Measurements from ENCODE around the gene SLIT1.

SLIT1 gene

DNA sequence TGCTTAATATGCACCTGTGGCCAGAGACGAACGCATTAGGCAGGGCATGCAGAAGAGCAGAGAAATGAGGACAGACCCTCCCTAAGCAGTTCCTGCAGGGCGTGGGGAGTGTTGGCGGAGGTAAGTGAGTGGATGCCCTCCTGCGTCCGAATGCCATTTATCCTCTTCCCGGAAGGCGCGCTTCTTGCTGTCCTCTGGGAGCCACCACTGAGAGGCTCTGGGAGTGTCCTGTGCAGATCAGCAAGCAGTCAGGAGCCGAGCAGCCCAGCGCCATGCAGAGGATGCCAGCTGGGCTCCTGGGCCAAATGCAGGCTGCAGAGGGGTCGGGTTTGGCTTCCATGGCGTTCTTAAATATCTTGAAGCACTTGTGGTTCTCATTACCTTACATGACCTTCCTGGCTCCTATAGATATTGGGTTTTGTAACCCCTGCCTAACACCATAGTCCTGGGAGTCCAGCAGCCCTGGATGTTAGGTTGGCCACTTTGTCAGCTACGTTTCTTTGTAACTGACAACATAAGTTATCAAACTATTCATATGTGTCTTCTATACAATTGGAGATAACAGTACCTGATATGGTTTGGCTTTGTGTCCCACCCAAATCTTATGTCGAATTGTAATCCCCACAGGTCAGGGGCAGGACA is 30.0 kb upstream of the SLIT1 start:
- WGBS: 81% methylated on average over 14 of the region's 15 CpGs
- Histone ChIP-seq H4K8ac (ENCODE audit: low read length) (no peak overlapping the region), H3K4me3 (ENCODE audit: insufficient read depth in 1 of 2, low read depth in 1 of 2, low read length in 2 of 2) (no peak overlapping the region), H2AK5ac (ENCODE audit: low read length, severe bottlenecking) (no peak overlapping the region), H2AFZ (ENCODE audit: low read depth, low read length) (no peak overlapping the region), H2BK5ac (ENCODE audit: low read depth, low read length, poor library complexity, severe bottlenecking) (no peak overlapping the region), H3K36me3 (ENCODE audit: control insufficient read depth in 1 of 2, insufficient read depth in 2 of 2, low read depth in 1 of 2, low read length in 2 of 2) (no peaks in the 10 kb centered on the region), H2BK12ac (ENCODE audit: low read length in 2 of 2) (no peak overlapping the region), H3K27me3 (ENCODE audit: control insufficient read depth in 1 of 2, insufficient read depth in 1 of 2, low read length in 2 of 2) (no peaks in the 10 kb centered on the region), H3K4me2 (ENCODE audit: low read length, poor library complexity, severe bottlenecking) (no peak overlapping the region), H3K23ac (ENCODE audit: low read length in 2 of 2) (no peak overlapping the region), H2BK120ac (ENCODE audit: low read depth, low read length) (no peak overlapping the region), H3K18ac (ENCODE audit: low read depth in 1 of 2, low read length in 2 of 2) (no peak overlapping the region), H3K9me3 (ENCODE audit: control insufficient read depth, low read length) (no peaks in the 10 kb centered on the region), H3K14ac (ENCODE audit: low read length in 2 of 2) (no peak overlapping the region), H4K91ac (ENCODE audit: low read length) (no peak overlapping the region), H3K4me1 (ENCODE audit: control insufficient read depth, insufficient read depth, low read depth, low read length) (peaks cover 5% of the 10 kb centered on the region), H3K4ac (ENCODE audit: low read depth in 1 of 2, low read length in 2 of 2) (no peak overlapping the region), H2BK15ac (ENCODE audit: low read depth, poor library complexity, severe bottlenecking) (no peak overlapping the region), H3K79me1 (replicated peaks; ENCODE audit: low read length, poor library complexity, severe bottlenecking) (no peaks in the 10 kb centered on the region), H3K9ac (ENCODE audit: low read length) (no peak overlapping the region), H3K27ac (ENCODE audit: low read length, poor library complexity, severe bottlenecking) (no peak overlapping the region)
- no peak for DNase-seq

DNA sequence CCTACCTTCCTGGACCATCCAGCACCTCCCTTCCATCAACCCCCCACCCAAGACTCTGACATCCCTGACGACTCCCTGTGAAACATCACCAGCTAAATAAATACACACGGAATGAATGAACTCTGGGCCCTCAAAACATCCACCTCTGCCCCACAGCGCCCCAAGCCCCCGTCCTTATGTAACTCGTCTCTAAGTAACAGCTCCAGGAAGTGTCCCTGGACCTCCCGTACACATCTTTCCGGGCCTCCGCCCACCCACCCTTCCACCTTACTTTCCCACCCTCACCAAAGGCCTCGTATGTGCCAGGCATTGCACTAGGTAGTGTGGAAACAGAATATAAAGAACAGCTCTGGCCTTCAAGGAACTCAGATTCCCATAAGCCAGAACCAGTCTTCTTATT is 27.7 kb upstream of the SLIT1 start:
- Histone ChIP-seq H3K9ac (ENCODE audit: low read length) (no peak overlapping the region), H3K9me3 (ENCODE audit: control insufficient read depth, low read length) (no peaks in the 10 kb centered on the region), H3K4me3 (ENCODE audit: insufficient read depth in 1 of 2, low read depth in 1 of 2, low read length in 2 of 2) (no peak overlapping the region), H2BK12ac (ENCODE audit: low read length in 2 of 2) (no peak overlapping the region), H3K27ac (ENCODE audit: low read length, poor library complexity, severe bottlenecking) (no peak overlapping the region), H2AK5ac (ENCODE audit: low read length, severe bottlenecking) (no peak overlapping the region), H3K27me3 (ENCODE audit: control insufficient read depth in 1 of 2, insufficient read depth in 1 of 2, low read length in 2 of 2) (peaks cover 3% of the 10 kb centered on the region in 2 experiments), H3K4me1 (ENCODE audit: control insufficient read depth, insufficient read depth, low read depth, low read length) (peaks cover 3% of the 10 kb centered on the region), H3K36me3 (ENCODE audit: control insufficient read depth in 1 of 2, insufficient read depth in 2 of 2, low read depth in 1 of 2, low read length in 2 of 2) (no peaks in the 10 kb centered on the region), H3K79me1 (replicated peaks; ENCODE audit: low read length, poor library complexity, severe bottlenecking) (no peaks in the 10 kb centered on the region), H4K91ac (ENCODE audit: low read length) (no peak overlapping the region), H3K14ac (ENCODE audit: low read length in 2 of 2) (no peak overlapping the region), H2BK120ac (ENCODE audit: low read depth, low read length) (no peak overlapping the region), H3K4me2 (ENCODE audit: low read length, poor library complexity, severe bottlenecking) (no peak overlapping the region), H3K23ac (ENCODE audit: low read length in 2 of 2) (no peak overlapping the region), H2BK5ac (ENCODE audit: low read depth, low read length, poor library complexity, severe bottlenecking) (no peak overlapping the region), H2AFZ (ENCODE audit: low read depth, low read length) (no peak overlapping the region), H3K18ac (ENCODE audit: low read depth in 1 of 2, low read length in 2 of 2) (no peak overlapping the region), H4K8ac (ENCODE audit: low read length) (no peak overlapping the region), H2BK15ac (ENCODE audit: low read depth, poor library complexity, severe bottlenecking) (no peak overlapping the region), H3K4ac (ENCODE audit: low read depth in 1 of 2, low read length in 2 of 2) (no peak overlapping the region)
- 86% methylated on average over 9 of the region's 9 CpGs for WGBS
- no peak for DNase-seq

DNA sequence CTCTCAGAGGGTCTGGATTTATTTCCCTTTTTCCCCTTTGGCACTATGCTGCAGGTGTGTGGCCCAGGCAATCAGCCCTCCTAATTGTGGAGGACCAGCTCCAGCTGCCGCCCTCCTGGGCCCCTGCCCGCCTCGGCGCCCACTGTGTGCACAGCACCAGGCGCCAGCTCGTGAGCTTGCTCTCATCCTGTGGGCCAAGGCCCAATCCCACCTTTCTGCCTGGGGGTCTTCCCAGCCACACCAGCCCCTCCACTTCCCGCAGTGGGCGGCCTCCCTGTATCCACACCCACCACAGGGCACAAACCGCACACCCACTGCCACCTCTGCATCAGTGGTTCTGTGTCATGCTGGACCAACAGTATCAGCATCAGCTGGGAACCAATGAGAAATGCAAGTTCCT is 25.5 kb upstream of the SLIT1 start:
- Histone ChIP-seq H2BK12ac (ENCODE audit: low read length in 2 of 2) (no peak overlapping the region), H2AK5ac (ENCODE audit: low read length, severe bottlenecking) (no peak overlapping the region), H4K91ac (ENCODE audit: low read length) (no peak overlapping the region), H3K4me1 (ENCODE audit: control insufficient read depth, insufficient read depth, low read depth, low read length) (no peaks in the 10 kb centered on the region), H3K18ac (ENCODE audit: low read depth in 1 of 2, low read length in 2 of 2) (no peak overlapping the region), H3K27me3 (ENCODE audit: control insufficient read depth in 1 of 2, insufficient read depth in 1 of 2, low read length in 2 of 2) (peaks cover 17 to 24% of the 10 kb centered on the region in 2 experiments), H3K4me3 (ENCODE audit: insufficient read depth in 1 of 2, low read depth in 1 of 2, low read length in 2 of 2) (no peak overlapping the region), H2AFZ (ENCODE audit: low read depth, low read length) (no peak overlapping the region), H3K27ac (ENCODE audit: low read length, poor library complexity, severe bottlenecking) (no peak overlapping the region), H3K9me3 (ENCODE audit: control insufficient read depth, low read length) (no peaks in the 10 kb centered on the region), H4K8ac (ENCODE audit: low read length) (no peak overlapping the region), H3K23ac (ENCODE audit: low read length in 2 of 2) (no peak overlapping the region), H3K4ac (ENCODE audit: low read depth in 1 of 2, low read length in 2 of 2) (no peak overlapping the region), H3K36me3 (ENCODE audit: control insufficient read depth in 1 of 2, insufficient read depth in 2 of 2, low read depth in 1 of 2, low read length in 2 of 2) (no peaks in the 10 kb centered on the region), H3K9ac (ENCODE audit: low read length) (no peak overlapping the region), H3K79me1 (replicated peaks; ENCODE audit: low read length, poor library complexity, severe bottlenecking) (no peaks in the 10 kb centered on the region), H2BK120ac (ENCODE audit: low read depth, low read length) (no peak overlapping the region), H3K14ac (ENCODE audit: low read length in 2 of 2) (no peak overlapping the region), H3K4me2 (ENCODE audit: low read length, poor library complexity, severe bottlenecking) (no peak overlapping the region), H2BK15ac (ENCODE audit: low read depth, poor library complexity, severe bottlenecking) (no peak overlapping the region), H2BK5ac (ENCODE audit: low read depth, low read length, poor library complexity, severe bottlenecking) (no peak overlapping the region)
- 95% methylated on average over 9 of the region's 9 CpGs for WGBS
- DNase-seq: no peak

DNA sequence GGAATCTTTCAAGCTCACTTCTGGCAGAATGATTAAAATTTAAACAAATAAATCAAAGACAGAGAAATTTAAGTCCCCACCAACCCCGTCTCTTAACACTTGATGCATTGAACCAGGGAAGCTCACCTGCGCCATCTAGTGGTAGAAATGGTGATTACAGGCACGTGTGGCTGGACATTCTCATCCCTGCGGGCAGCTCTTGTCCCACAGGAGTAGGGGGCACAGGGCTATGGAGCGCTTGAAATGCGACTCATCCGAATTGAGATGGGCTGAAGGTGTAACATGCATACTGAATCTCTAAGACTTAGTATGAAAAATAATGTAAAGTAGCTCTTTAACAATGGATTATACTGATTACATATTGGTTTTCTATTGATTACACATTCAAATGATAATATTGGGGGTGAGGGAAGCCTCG is 24.8 kb upstream of the SLIT1 start:
- 21% methylated on average over 5 of the region's 8 CpGs for WGBS
- Histone ChIP-seq H3K4me1 (ENCODE audit: control insufficient read depth, insufficient read depth, low read depth, low read length) (no peaks in the 10 kb centered on the region), H2BK15ac (ENCODE audit: low read depth, poor library complexity, severe bottlenecking) (no peak overlapping the region), H2AK5ac (ENCODE audit: low read length, severe bottlenecking) (no peak overlapping the region), H3K4me3 (ENCODE audit: insufficient read depth in 1 of 2, low read depth in 1 of 2, low read length in 2 of 2) (no peak overlapping the region), H2BK5ac (ENCODE audit: low read depth, low read length, poor library complexity, severe bottlenecking) (no peak overlapping the region), H3K14ac (ENCODE audit: low read length in 2 of 2) (no peak overlapping the region), H3K27me3 (ENCODE audit: control insufficient read depth in 1 of 2, insufficient read depth in 1 of 2, low read length in 2 of 2) (peaks cover 17 to 25% of the 10 kb centered on the region in 2 experiments), H3K9ac (ENCODE audit: low read length) (no peak overlapping the region), H4K91ac (ENCODE audit: low read length) (no peak overlapping the region), H3K18ac (ENCODE audit: low read depth in 1 of 2, low read length in 2 of 2) (no peak overlapping the region), H2BK12ac (ENCODE audit: low read length in 2 of 2) (no peak overlapping the region), H3K27ac (ENCODE audit: low read length, poor library complexity, severe bottlenecking) (no peak overlapping the region), H3K9me3 (ENCODE audit: control insufficient read depth, low read length) (no peaks in the 10 kb centered on the region), H3K79me1 (replicated peaks; ENCODE audit: low read length, poor library complexity, severe bottlenecking) (no peaks in the 10 kb centered on the region), H2AFZ (ENCODE audit: low read depth, low read length) (no peak overlapping the region), H3K36me3 (ENCODE audit: control insufficient read depth in 1 of 2, insufficient read depth in 2 of 2, low read depth in 1 of 2, low read length in 2 of 2) (no peaks in the 10 kb centered on the region), H3K23ac (ENCODE audit: low read length in 2 of 2) (no peak overlapping the region), H3K4me2 (ENCODE audit: low read length, poor library complexity, severe bottlenecking) (no peak overlapping the region), H4K8ac (ENCODE audit: low read length) (no peak overlapping the region), H3K4ac (ENCODE audit: low read depth in 1 of 2, low read length in 2 of 2) (no peak overlapping the region), H2BK120ac (ENCODE audit: low read depth, low read length) (no peak overlapping the region)
- peak; percentile 71 for DNase-seq

Measured in mesenchymal stem cell (in vitro differentiated cells and primary cell).